GM18520 (cell line): ENCODE results near the gene LCN6.
"Not testable (repeated sequence)": the region's sequence is repeated elsewhere in the genome, so short reads cannot be mapped to it uniquely, and the experiment has no call there.

Experiments used
- ATAC-seq: cut with Tn5 transposase; IDR thresholded peaks from one replicate; pipeline ENCODE4 v1.9.1; 2021; ENCODE audit not compliant: unreplicated experiment

Gene LCN6

DNA sequence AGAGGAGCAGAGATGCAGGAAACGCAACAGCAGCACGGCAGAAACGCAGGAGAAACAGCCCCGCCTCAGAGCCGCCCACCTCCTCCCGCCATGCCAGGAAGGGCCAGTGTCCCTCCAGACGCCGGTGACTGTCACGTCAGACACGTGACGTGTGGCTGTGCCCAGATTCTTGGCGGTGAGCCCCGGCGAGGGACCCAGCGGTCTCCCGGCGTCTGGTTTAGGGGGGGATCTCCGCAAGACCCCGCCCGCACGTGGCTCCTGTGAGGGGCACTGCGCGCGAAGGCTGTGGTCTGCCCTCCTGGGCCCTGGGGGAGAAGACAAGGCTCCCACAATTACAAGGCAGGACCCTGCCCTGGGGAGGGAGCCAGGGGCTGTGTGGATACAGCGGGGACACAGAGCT, 12.1 kb upstream of the LCN6 start:
- no peak for ATAC-seq

DNA sequence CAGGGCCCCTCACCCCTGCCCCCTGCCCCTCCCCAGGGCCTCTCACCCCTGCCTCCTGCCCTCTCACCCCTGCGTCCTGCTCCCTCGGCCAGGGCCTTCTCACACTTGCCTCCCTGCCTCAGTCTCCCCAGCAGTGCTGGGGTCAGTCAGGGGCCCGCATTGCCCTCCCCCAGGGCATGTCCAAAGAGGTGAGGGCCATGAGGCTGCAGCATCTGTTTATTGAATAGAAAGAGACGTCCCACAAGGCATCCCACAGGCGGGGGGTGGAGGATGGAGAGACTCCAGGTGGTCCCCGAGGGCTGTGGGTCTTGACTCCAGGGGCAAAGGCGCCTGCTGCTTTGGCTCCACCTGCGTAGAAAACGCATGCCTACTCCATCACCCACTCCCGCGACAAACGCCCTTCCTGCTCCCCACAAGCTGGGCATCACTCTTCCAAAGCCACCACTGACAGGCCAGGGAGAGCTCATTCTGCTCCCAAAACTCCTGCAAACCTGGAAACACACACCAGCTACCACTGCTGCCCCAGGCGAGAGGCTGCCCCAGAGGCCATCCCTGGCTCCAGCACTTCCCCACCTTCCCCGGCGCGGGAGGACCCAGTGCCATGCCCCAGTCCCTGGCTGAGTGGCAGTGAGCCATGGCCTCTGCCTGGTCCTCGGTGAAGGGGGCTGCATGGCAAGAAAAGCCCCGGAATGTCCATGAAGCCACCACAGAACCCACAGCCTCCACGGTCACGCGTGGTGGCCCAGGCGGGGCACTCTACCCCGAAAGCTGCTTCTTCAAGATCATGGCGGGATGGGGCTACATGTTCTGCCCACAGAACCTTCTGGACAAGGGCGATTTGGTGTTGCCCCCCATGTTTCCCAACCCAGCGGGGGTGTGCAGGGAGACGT, 11.4 kb upstream of the LCN6 start:
- ATAC-seq, result no peak

DNA sequence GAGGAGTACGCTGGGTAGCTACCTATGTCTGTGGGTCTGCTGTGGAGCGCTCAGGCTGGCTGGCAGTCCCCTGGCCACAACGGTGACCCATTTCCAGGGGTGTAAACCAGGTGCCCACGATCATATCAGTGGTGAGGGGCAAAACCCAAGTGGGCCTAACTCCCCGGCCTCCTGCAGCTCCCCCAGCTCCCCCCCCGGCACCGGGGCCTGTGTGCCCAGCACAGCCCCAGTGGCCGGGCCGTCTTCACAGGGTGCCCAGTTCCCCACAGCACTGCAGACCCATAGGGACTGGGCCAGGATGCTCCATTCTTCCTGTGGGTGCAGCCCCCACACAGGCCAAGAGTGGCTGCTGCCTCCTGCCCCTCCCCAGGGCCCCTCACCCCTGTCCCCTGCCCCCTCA, 10.7 kb upstream of the LCN6 start:
- no peak for ATAC-seq

DNA sequence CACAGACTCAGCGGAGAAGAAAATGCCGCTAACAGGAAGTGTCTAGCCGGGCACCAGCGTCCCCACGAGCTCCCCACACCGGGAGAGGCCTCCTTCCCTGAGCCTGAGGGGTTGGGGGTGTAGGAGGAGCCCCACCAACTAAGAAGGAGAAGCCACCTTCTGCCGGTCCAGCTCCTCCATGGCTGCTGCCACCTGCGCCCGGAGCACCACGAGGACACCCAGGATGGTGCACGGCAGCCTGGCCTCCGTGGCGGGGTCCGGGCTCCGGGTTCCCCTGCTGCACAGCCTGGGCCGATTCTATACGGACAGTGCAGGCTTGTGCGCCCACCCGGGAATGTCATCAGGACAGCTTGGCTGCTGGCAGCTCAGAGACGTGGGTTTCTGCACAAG, 9.4 kb upstream of the LCN6 start:
- no peak for ATAC-seq

DNA sequence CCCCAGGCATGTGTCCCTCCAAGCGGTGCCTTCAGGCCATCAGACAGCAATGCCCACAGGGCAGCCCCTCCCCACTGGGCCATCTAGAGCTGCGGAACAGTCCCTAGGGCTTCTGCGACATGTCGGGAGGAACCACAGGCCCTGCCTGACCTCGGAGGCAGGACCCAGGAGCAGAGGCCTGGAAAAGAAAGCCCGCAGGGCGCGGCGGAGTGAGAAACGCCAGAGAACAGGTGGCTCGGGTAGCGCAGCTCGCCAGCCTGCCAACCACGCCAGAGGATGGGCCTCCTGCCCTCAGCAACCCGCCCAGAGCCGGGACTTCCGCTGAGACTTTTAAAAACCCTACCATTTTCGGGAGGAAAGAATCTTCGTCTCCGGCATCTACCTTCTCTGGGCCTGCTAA, 9.0 kb upstream of the LCN6 start:
- ATAC-seq, result no peak

DNA sequence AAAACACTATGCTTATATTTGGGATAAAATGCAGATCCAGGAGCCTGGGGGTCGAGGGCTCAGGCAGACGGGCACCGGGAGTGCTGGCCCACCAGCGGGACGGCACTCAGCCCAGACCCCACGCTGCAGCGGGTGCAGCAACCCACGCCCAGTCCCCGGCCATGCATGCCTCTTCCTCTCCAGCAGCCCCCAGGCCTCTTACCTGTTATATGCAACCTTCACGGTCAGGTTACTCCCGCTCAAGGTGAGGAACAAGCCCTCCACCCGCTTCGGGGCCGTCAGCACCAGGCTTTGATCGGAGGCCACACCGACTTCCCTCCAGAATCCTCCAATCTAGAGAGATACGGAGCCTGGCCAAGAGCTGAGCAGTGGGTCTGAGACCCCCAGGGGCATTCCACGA, 8.5 kb upstream of the LCN6 start:
- no peak for ATAC-seq

DNA sequence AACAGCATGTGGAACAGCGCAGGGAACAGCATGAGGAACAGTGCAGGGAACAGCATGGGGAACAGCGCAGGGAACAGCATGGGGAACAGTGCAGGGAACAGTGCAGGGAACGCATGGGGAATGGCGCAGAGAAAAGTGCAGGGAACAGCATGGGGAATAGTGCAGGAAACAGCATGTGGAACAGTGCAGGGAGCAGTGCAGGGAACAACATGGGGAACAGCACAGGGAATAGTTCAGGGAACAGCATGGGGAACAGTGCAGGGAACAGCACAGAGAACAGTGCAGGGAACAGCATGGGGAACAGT, 7.8 kb upstream of the LCN6 start:
- no peak for ATAC-seq

DNA sequence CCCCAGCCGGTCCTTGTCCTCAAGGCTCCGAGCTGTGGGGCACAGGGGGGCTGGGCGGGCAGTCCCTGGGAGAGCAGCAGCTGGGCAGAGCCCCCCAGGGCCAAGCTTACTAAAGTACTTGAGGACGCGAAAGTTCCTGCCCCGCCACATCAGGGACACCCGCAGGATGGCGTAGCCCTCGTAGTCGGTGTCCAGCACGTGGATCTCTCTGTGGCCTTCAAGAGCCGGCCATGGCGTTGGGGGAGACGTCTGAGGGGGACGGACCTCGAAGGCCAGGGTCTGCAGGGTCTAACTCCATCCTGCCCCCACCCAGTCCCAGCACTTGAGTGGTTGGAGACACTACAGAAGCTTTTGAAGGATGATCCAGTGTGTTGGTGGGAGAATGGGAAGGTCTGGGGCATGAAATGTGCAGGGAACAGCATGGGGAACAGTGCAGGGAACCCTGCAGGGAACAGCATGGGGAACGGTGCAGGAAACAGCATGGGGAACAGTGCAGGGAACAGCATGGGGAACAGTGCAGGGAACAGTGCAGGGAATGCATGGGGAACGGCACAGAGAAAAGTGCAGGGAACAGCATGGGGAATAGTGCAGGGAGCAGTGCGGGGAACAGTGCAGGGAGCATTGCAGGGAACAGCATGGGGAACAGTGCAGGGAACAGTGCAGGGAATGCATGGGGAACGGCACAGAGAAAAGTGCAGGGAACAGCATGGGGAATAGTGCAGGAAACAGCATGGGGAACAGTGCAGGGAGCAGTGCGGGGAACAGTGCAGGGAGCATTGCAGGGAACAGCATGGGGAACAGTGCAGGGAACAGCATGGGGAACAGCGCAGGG, 7.2 kb upstream of the LCN6 start:
- ATAC-seq, result not testable (repeated sequence)

DNA sequence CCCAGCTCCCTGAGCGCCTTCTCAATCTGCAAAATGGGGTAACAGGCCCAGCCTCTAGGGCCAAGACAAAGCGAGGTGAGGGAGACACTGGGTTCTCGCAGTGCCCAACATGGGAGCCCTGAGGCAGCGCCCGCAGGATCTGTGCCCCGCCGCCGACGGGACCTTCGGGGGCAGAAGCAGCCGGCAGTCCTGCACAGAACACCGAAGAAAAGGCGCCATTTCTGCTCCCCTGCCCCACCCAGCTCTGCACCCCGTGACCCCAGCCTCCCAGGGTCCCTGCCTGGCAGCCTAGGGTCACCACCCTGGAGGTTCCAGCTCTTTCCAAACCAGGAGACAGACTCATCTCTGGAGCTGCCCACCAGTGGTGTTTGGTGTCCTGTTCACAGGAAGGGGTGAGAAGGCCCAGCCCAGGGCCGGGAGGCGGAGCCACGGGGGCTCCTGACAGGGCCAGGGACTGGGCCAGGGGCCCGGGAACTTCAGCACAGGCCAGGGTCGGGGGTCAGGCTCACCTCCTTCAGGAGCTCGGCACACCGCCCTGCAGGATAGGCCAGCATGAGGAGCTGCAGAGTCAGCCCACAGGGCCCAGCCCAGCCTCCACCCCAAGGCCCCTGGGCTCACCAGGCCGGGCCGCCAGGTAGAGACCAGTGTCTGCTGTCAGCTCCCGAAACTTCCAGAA, 6.4 kb upstream of the LCN6 start:
- no peak for ATAC-seq

DNA sequence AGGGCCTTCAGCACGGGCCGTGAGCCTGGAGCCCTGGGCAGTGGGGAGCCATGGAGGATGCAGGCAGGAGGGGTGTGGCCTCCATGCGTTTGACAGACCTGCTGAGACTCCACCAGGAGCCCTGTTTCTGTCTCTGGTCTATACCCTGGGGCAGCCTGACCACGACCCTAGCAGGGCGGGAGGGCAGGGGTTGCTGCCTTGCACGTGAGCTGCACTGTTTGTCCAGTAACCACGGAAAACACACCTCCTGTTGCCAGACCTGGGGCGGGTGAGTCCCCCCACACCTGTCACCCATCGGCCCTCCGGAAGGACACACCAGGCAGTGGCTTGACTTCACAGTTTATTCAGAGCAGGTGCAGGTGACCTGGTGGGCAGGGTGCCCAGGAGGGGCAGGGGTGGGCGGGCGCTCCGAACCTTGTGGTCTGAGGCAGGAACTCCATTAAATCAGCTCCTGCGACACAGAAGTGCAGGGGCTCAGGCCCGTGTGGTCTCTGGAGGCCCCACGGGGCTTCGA, 5.8 kb upstream of the LCN6 start:
- no peak for ATAC-seq

DNA sequence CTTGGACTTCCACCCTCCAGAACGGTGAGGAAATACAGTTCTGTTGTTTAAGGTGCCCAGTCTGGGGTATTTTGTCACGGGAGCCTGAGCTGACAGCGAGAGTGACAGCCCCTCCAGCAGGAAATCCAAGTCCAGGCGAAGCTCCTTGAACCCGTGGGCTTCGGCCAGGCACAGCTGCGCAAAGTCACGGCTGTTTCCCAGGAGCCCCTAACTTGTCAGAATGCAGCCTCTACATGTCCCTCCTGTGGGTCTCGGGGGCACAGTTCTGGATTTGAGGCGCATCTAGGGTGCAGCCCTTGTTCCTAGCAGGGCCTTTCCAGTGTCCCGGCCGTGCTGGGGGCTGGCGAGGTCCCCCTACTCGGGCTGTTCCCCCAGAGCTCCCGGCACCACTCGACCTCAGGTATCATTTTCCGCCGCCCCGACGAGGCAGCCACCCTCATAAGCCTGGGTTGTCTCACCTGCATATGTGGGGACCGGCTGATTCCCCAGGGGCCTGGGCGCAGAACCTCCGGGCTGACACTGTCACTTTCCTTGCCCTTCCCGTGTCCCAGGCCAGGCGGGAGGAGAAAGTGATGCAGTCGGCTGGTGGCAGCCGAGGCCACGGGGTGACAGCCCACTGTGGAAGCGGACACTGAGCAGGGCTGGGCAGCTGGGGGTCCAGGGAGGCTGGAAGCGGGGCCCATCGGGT, 5.2 kb upstream of the LCN6 start:
- ATAC-seq, result no peak

DNA sequence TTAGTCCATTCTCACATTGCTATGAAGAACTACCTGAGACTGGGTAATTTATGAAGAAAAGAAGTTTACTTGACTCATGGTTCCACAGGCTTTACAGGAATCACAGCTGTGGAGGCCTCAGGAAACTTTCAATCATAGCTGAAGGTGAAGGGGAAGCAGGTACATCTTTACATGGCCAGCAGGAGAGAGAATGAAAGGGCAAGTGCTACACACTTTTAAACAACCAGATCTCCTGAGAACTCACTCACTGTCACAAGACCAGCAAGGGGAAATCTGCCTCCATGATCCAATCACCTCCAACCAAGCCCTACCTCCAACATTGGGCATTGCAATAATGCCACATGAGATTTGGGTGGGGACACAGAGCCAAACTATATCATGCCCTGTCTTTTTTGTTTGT, 3.5 kb upstream of the LCN6 start:
- ATAC-seq, result no peak

DNA sequence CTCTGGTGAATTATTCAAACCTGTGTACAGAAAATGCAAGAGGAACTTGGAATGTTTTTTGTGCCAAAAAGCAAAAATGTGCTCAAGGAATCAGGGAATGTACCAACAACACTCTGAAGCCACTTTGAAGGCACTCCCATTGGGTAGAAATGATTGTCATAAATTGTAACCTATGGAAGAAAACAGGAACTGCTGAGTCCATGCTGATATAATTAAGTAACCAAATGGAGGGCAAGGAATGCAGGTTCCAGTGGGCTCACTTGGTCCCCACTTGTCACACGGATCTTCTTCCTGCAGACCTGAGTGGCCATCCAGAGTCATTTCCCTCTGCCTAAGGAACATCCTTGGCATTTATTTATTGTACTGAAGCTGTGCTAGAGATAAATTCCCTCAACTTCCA, 2.9 kb upstream of the LCN6 start:
- ATAC-seq, result no peak

DNA sequence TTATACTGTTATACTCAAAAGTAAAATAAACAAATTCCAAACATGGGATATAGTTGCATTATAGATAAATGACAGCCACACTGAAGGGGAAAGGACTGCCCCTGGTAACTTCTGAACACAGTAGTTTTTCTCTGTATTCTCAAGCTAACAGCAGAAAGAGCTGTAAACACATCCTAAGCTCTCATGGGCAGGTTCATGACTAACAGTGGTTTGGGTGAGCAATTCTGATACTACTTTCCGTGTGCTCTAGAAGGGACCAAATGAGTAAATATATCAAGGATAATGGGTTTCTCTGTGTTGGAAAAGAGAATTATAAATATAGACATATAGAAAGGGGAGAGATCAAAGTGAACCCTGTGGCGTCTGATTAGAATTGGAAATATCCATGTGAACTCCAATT, 2.2 kb upstream of the LCN6 start:
- no peak for ATAC-seq

DNA sequence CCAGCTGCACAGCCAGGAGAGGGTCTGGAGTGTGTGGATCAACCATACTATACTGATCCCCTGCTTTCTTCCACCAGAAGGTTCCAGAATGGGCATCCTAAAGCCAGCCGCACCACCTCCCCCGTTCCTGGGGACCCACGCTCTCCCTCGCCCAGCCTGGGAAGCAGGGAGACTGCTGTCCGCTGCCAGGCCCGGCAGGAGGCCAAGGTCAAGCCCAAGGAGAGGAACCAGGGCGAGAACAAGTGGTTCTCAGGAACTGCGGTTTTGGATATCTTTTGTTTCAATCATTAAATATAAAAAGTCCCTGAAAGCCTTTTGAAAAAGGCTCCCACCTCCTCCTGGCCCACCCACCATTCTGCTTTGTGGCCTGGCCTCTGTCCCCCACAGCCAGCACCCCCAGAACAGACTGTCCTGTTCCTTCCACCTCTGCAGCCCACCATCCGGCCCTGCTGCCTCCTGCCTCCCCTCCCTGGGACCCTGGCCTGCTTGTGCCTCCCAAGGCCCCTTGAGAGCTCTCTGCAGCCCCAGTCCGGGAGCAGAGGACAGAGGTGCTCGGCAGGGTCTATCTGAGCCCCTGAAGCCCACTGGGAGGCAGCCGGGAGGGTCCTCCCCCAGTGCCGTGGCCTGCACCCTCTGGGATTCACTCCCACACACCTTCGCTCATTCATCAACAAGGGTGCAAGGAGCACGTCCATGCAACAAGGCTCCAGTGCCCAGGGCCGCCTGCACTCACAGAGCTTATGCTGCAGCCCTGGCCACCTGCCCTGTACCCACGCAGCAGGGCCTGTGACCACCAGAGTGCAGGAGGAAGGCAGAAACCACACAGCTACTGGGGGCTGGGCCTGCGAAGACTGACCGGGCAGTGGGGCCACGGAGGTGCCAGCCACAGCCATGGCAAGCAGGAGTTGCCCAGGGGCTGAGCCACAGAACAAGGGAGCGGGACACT, 614 bp upstream of the LCN6 start:
- no peak for ATAC-seq

DNA sequence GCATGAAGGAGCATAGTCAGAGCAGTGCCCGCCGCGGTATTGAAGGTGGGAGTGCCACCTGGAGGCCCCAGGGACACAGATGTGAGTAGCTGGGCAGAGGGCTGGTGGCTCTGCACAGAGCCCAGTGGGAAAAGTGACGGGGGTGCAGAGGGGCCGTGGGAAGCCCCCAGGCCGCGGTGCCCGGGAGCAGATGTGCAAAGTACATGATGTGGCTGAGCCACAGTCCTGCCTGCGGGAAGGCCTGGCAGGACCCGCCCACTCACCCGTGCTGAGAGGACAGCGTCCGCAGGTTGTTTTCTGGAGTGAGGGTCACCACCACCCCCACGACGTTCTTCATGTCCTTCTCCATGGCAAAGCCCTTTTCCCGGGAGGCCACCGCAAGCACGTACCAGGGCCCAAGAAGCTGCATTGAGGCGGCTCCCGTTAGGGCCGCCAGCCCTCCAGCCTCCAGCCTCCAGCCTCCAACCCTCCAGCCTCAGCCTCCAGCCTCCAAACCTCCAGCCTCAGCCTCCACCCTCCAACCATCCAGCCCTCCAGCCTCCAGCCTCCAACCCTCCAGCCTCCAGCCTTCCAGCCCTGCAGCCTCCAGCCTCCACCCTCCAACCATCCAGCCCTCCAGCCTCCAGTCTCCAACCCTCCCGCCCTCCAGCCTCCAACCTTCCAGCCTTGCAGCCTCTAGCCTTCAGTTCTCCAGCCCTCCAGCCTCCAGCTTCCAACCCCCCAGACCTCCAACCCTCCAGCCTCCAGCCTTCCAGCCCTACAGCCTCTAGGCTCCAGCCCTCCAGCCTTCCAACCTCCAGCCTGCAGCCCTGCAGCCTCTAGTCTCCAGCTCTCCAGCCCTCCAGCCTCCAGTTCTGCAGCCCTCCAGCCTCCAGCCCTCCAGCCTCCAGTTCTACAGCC, 914 bp downstream of the LCN6 start:
- no peak for ATAC-seq

DNA sequence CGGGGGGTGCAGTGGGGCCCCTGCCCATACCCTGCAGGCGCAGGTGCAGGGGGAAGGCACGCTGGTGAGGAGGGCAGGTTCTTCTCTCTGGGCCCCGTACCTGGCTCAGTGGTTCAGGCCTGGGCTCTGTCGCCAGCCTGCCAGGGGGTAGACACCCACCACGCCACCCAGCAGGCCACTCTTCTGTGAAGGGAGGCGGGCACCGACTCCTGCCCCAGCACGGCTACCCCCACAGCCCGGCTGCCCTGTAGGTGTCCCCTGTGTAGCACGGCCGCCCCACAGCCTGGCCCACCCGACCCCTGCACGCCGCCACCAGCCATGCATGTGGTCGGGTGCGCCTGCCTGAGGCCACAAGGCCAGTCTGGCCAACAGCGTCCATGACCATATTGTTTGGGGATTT, 1.7 kb downstream of the LCN6 start:
- ATAC-seq, result no peak

DNA sequence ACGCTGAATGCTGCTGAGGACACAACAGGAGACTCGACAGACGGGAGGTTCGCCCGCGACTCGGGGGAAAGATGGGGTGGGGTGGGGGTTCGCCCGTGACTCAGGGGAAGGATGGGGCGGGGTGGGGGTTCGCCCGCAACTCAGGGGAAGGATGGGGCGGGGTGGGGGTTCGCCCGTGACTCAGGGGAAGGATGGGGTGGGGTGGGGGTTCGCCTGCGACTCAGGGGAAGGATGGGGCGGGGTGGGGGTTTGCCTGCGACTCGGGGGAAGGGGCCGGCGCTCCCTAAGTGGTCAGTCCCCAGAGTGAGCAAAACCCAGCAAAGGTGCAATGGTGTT, 2.2 kb downstream of the LCN6 start:
- ATAC-seq, result no peak
